ENCODE measurements around the gene RPP25L.

GRCh38 chr9:34636791-34637355, 25.0 kb upstream of the RPP25L start:
- TF ChIP-seq CTCF (IDR thresholded peaks at IDR 0.05; ENCODE audit: insufficient read depth, low read length), result no peak
- no peak for TF ChIP-seq SPI1 (IDR thresholded peaks at IDR 0.05; ENCODE audit: borderline replicate concordance, low read depth)
- TF ChIP-seq POLR2AphosphoS5 (IDR thresholded peaks at IDR 0.05; ENCODE audit: low read depth), result no peak
- TF ChIP-seq GABPA (IDR thresholded peaks at IDR 0.05; ENCODE audit: low read depth), result no peak
